ENCODE results near the gene TRIP13.
"Not testable (repeated sequence)": the region's sequence is repeated elsewhere in the genome, so short reads cannot be mapped to it uniquely, and the experiment has no call there.

The TRIP13 gene

GRCh38 chr5:876398-877365 lies 16.0 kb upstream of the TRIP13 start:
- Histone ChIP-seq H2AFZ (ENCODE audit: low read length, unreplicated experiment) (no peak overlapping the region), H3K4me1 (ENCODE audit: control insufficient read depth, insufficient read depth, low read length, unreplicated experiment) (no peaks in the 10 kb centered on the region), H3K27me3 (ENCODE audit: insufficient read depth, low read length) (no peaks in the 10 kb centered on the region), H3K27ac (ENCODE audit: low read depth, low read length) (no peak overlapping the region), H3K36me3 (ENCODE audit: insufficient read depth, low read length) (peaks cover 13% of the 10 kb centered on the region), H3K4me3 (ENCODE audit: low read depth, low read length) (no peak overlapping the region), H3K79me2 (ENCODE audit: control insufficient read depth, insufficient read depth, low read length, unreplicated experiment) (peaks cover 10% of the 10 kb centered on the region)

DNA sequence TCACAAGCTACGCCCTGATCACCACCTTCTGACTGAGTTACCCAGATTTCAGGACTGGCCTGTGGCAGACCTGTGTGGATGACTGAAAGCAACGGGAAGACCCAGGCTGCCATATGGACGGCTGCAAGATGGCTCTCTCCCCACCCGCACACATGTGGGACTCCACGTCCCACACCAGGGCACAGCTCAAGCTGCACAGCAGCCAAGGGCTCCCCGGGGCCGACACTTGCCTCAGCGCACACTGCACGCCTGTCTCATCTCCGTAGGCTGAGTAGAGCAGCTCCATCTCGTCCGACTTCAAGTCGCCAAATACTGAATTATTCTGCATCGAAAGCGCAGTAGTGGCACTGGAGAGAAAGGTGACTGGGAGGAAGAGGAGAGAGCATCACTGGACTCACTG lies 14.6 kb upstream of the TRIP13 start:
- Histone ChIP-seq H3K27ac (ENCODE audit: low read depth, low read length) (no peak overlapping the region), H3K36me3 (ENCODE audit: insufficient read depth, low read length) (peaks cover 20% of the 10 kb centered on the region), H2AFZ (ENCODE audit: low read length, unreplicated experiment) (no peak overlapping the region)

DNA sequence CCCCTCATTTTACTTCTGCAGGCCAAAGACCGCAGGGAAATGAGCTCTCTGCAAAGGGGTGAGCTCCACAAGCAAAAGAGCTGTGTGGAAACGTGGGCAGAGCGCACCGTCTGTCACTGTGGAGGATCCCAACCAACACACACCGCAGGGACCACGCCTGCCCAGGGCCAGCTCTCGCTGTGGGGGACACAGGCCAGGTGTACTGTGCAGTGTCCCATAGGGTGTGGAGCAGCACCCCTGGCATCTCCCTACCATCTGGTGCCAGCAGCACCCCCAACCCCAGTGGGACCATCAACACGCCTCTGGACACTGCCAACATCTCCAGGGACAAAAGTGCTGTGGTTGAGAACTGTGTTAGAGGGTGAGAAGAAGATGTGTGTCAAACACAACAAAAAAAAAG lies 14.0 kb upstream of the TRIP13 start:
- not testable (repeated sequence) for H3K4me1 ChIP-seq (ENCODE audit: control insufficient read depth, insufficient read depth, low read length, unreplicated experiment); H3K27me3 ChIP-seq (ENCODE audit: insufficient read depth, low read length); H3K27ac ChIP-seq (ENCODE audit: low read depth, low read length); H3K4me3 ChIP-seq (ENCODE audit: low read depth, low read length); H2AFZ ChIP-seq (ENCODE audit: low read length, unreplicated experiment)
- Histone ChIP-seq H3K79me2 (ENCODE audit: control insufficient read depth, insufficient read depth, low read length, unreplicated experiment) (peaks cover 27% of the 10 kb centered on the region), H3K36me3 (ENCODE audit: insufficient read depth, low read length) (peaks cover 26% of the 10 kb centered on the region)

More for the DNA sequence above, 14.6 kb upstream of the TRIP13 start:
- no peaks in the 10 kb centered on the region for H3K4me1 ChIP-seq (ENCODE audit: control insufficient read depth, insufficient read depth, low read length, unreplicated experiment)
- peaks cover 24% of the 10 kb centered on the region for H3K79me2 ChIP-seq (ENCODE audit: control insufficient read depth, insufficient read depth, low read length, unreplicated experiment)
- H3K4me3 ChIP-seq (ENCODE audit: low read depth, low read length), result no peak overlapping the region
- H3K27me3 ChIP-seq (ENCODE audit: insufficient read depth, low read length), result no peaks in the 10 kb centered on the region

DNA sequence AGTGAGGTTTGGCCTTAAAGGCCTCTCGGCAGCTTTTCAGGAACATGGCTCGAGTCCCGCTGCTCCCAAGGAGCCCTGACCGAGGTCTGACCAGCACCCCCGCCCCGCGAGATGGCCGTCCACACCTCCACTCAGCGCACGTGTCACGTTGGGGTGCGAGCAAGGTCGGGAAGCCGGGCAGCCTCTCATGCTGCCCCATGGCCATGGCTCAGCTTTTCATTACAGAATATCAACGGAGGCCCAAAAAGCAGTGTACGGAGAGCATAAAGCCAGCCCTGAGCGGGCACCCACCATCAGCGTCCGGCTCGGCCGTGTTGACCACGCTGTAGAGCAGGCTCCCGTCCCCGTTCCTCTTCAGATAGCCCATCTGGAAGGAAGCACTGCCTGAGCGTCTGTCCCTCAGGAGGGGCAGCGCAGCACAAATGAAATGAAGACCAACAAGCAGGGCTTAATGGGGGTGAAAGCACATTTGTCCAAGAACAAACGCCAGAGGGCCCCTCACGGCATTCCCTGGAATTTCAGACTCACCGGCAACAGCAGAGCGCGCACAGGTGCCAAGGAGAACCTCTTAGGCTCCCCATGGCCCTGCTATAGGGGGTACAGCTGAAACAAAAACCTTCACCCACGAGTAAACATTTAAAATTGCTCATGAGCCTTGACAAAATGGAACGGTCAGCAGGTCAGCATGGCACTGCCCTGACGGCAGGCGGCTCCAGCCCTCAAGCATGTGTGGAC lies 11.7 kb upstream of the TRIP13 start:
- Histone ChIP-seq H3K4me3 (ENCODE audit: low read depth, low read length) (no peak overlapping the region), H3K79me2 (ENCODE audit: control insufficient read depth, insufficient read depth, low read length, unreplicated experiment) (peaks cover 48% of the 10 kb centered on the region), H3K27ac (ENCODE audit: low read depth, low read length) (no peak overlapping the region), H3K27me3 (ENCODE audit: insufficient read depth, low read length) (no peaks in the 10 kb centered on the region), H2AFZ (ENCODE audit: low read length, unreplicated experiment) (no peak overlapping the region), H3K36me3 (ENCODE audit: insufficient read depth, low read length) (peaks cover 41% of the 10 kb centered on the region; the same call in 1 of the 2 replicates), H3K4me1 (ENCODE audit: control insufficient read depth, insufficient read depth, low read length, unreplicated experiment) (no peaks in the 10 kb centered on the region)

DNA sequence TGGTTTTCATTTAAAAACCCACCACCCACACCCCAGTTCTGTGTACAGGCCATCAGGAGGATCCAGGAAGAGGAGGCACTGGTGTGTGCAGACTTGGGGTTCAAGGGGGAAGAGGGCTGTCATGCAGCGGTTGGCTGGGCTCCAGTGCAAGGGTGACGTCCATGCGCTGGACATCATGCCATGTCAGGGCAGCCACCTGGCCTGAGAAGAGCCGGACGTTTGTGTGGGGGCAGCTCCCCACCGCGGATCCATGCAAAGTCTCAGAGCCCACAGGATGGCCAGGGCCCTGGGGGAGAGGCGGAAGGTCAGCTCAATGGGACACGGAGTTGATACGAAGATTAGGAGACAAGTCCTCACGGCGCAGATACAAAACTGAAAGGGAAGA lies 11.1 kb upstream of the TRIP13 start:
- Histone ChIP-seq H3K27ac (ENCODE audit: low read depth, low read length) (no peak overlapping the region), H2AFZ (ENCODE audit: low read length, unreplicated experiment) (no peak overlapping the region), H3K4me1 (ENCODE audit: control insufficient read depth, insufficient read depth, low read length, unreplicated experiment) (no peaks in the 10 kb centered on the region), H3K79me2 (ENCODE audit: control insufficient read depth, insufficient read depth, low read length, unreplicated experiment) (peaks cover 51% of the 10 kb centered on the region), H3K27me3 (ENCODE audit: insufficient read depth, low read length) (no peaks in the 10 kb centered on the region), H3K4me3 (ENCODE audit: low read depth, low read length) (no peak overlapping the region), H3K36me3 (ENCODE audit: insufficient read depth, low read length) (peaks cover 46% of the 10 kb centered on the region; the same call in 1 of the 2 replicates)

GRCh38 chr5:882253-883183 lies 10.2 kb upstream of the TRIP13 start:
- Histone ChIP-seq H2AFZ (ENCODE audit: low read length, unreplicated experiment) (no peak overlapping the region), H3K4me1 (ENCODE audit: control insufficient read depth, insufficient read depth, low read length, unreplicated experiment) (no peaks in the 10 kb centered on the region), H3K79me2 (ENCODE audit: control insufficient read depth, insufficient read depth, low read length, unreplicated experiment) (peaks cover 56% of the 10 kb centered on the region), H3K4me3 (ENCODE audit: low read depth, low read length) (no peak overlapping the region), H3K36me3 (ENCODE audit: insufficient read depth, low read length) (peaks cover 54% of the 10 kb centered on the region; the same call in 1 of the 2 replicates), H3K27me3 (ENCODE audit: insufficient read depth, low read length) (no peaks in the 10 kb centered on the region), H3K27ac (ENCODE audit: low read depth, low read length) (no peak overlapping the region)

DNA sequence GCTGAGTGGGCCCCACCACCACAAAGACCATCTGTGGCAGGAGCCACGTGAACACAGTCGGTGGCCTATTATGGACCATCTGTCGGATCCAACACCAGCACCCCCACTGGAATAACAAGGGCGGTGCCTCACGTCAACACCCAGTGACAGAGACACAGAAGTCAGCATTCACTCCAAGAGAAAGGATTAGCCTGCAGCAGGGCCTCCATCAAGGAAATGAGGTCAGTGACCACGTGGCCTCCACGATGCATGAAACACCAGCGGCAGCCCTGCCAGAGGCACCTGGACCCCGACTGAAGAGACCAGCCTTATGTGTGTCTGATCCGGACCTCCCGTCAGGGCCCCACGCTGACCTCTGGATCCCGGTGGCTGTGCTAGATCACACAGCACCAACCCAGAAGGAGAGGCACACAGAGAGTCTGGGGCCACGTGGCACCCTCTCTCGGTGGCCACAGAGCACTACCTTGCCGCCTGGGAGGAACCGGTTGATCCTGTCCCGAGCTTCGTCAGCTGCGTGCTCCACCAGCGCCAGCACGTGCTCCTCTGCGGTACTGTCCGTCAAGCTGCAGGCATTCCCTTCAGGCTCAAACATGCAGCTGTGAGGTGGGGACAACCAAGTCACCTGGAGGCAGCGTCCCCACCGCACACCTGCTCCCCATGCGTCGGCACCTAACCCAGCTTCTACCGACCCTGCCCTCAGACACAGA lies 9.1 kb upstream of the TRIP13 start:
- Histone ChIP-seq H3K36me3 (ENCODE audit: insufficient read depth, low read length) (peaks cover 55% of the 10 kb centered on the region), H2AFZ (ENCODE audit: low read length, unreplicated experiment) (no peak overlapping the region), H3K4me3 (ENCODE audit: low read depth, low read length) (no peak overlapping the region), H3K4me1 (ENCODE audit: control insufficient read depth, insufficient read depth, low read length, unreplicated experiment) (peaks cover 9% of the 10 kb centered on the region), H3K27me3 (ENCODE audit: insufficient read depth, low read length) (no peaks in the 10 kb centered on the region), H3K79me2 (ENCODE audit: control insufficient read depth, insufficient read depth, low read length, unreplicated experiment) (peaks cover 66% of the 10 kb centered on the region), H3K27ac (ENCODE audit: low read depth, low read length) (no peak overlapping the region)

DNA sequence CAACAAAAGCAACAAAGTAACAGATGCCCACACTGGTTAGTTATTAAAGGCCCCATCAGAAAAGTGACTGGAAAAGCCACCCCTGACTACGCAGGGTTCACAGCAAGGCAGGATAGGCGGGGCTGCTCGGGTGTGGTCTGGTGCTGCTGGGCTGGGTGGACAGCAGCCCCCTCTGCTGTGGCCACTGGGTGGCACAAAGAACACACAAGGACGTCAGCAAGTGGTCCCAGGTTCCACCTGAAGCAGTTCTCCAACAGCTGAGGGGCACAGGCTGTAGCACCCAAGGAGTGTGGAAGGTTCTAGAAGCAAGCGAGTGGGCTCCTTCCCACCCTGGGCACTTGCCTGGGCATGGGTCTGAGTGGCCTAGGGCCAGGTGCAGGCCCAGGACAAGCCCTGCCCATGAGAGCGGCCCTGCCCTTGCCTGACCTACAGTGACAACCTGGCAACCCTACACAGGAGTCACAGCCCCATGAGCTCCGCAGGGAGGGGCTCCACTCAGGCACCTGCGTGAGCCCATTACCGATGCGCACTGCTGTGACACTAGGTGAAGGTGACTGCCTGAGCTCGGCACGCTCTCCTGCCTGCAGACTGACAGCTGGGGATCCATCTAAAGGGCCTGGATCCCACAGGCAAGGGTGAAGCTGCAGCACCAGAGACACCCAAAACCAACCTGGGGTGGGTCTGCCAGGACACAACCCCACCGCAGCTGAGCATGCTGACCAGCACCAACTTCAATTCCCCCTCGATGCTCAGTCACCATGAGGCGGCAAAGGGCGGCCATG lies 8.1 kb upstream of the TRIP13 start:
- Histone ChIP-seq H2AFZ (ENCODE audit: low read length, unreplicated experiment) (no peak overlapping the region), H3K27ac (ENCODE audit: low read depth, low read length) (no peak overlapping the region), H3K79me2 (ENCODE audit: control insufficient read depth, insufficient read depth, low read length, unreplicated experiment) (peaks cover 73% of the 10 kb centered on the region), H3K27me3 (ENCODE audit: insufficient read depth, low read length) (no peaks in the 10 kb centered on the region), H3K4me1 (ENCODE audit: control insufficient read depth, insufficient read depth, low read length, unreplicated experiment) (peaks cover 9% of the 10 kb centered on the region), H3K36me3 (ENCODE audit: insufficient read depth, low read length) (peaks cover 58% of the 10 kb centered on the region), H3K4me3 (ENCODE audit: low read depth, low read length) (no peak overlapping the region)

GRCh38 chr5:885127-885442 lies 7.6 kb upstream of the TRIP13 start:
- H3K4me1 ChIP-seq (ENCODE audit: control insufficient read depth, insufficient read depth, low read length, unreplicated experiment), result peaks cover 9% of the 10 kb centered on the region
- H3K27ac ChIP-seq (ENCODE audit: low read depth, low read length), result no peak overlapping the region
- H3K27me3 ChIP-seq (ENCODE audit: insufficient read depth, low read length), result no peaks in the 10 kb centered on the region
- peaks cover 78% of the 10 kb centered on the region for H3K79me2 ChIP-seq (ENCODE audit: control insufficient read depth, insufficient read depth, low read length, unreplicated experiment)
- H3K36me3 ChIP-seq (ENCODE audit: insufficient read depth, low read length), result peaks cover 61% of the 10 kb centered on the region
- no peak overlapping the region for H3K4me3 ChIP-seq (ENCODE audit: low read depth, low read length)
- no peak overlapping the region for H2AFZ ChIP-seq (ENCODE audit: low read length, unreplicated experiment)

All from ACC112 (cell line).